Measurements from ENCODE around the gene RANBP3. TPM values are rescaled to one million over a fixed set of nuclear protein-coding genes. Genes with fewer than 3 reads are reported as not detected.
A peak's percentile ranks its signal among the peaks of the same experiment; 100 is the strongest.

Gene RANBP3
- total RNA-seq, 1 experiment from 2014 or later, result 62.4 TPM

DNA sequence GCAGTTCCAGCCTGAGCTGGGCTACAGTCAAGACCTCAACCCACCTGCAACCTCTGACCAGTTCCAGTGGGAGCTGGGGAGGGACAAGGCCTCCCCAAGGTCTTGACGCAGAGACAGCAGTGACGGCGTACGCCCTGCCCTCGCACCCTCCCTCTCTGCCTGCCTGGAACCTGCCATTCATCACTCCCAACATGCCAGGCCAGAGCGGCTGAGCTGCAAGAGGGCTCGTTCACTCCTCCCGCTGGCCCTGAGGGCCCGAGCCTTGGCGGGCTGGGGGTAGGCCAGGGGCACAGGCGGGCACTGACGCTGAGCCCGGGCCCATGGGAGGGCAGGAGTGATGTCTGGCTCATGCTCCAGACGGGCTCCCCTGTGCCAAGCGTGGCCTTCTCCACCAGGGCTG, 82.5 kb downstream of the RANBP3 start:
- H3K4me2 ChIP-seq (ENCODE audit: low read length), result no peak overlapping the region
- RAD21 ChIA-PET (ENCODE audit: low non-redundant PET in 1 of 2, low total read pairs in 2 of 2, uncharacterized antibody in 2 of 2, unreplicated experiment in 2 of 2), result no interaction called here

More for the DNA sequence above, 82.5 kb downstream of the RANBP3 start:
- POLR2A ChIA-PET, result no interaction called here
- ATAC-seq, result no peak
- intact Hi-C loops (cut with micrococcal nuclease), result no loop called here
- no peaks in the 10 kb centered on the region for H3K9me3 ChIP-seq (ENCODE audit: control insufficient read depth in 1 of 2, insufficient read depth in 1 of 2, low read depth in 1 of 2, low read length in 2 of 2)
- TSS peak; percentile 4 for BruUV-seq (replicated peaks)
- H3K79me2 ChIP-seq (ENCODE audit: insufficient read depth, low read length), result peaks cover 30% of the 10 kb centered on the region
- H2AFZ ChIP-seq (ENCODE audit: low read depth, low read length, poor library complexity, severe bottlenecking), result no peak overlapping the region
- no peak overlapping the region for H3K27ac ChIP-seq (ENCODE audit: low read depth, low read length)
- H3K4me1 ChIP-seq (ENCODE audit: control insufficient read depth in 1 of 2, insufficient read depth in 2 of 2, low read length in 2 of 2), result peaks cover 0 to 3% of the 10 kb centered on the region in 2 experiments; a peak in 1 of 4 replicates
- CTCF ChIA-PET, result interaction anchor here (1.0 kb wide), 1 partner anchor 91 kb away, joined by 4 read pairs; no protein-coding TSS in a partner anchor
- H3K27me3 ChIP-seq (ENCODE audit: insufficient read depth, low read length), result no peaks in the 10 kb centered on the region
- H3K9me2 ChIP-seq (ENCODE audit: insufficient read depth), result no peaks in the 10 kb centered on the region
- H3K9ac ChIP-seq (ENCODE audit: low read length), result no peak overlapping the region
- no peak for TF ChIP-seq RAD21 (IDR thresholded peaks at IDR 0.05; ENCODE audit: low read depth)
- no peak for TF ChIP-seq TCF7L2 (IDR thresholded peaks at IDR 0.05; ENCODE audit: borderline replicate concordance, extremely low read depth, insufficient read depth, insufficient read length)
- TF ChIP-seq JUND (IDR thresholded peaks at IDR 0.05), result no peak
- TF ChIP-seq YY1 (IDR thresholded peaks at IDR 0.05; ENCODE audit: extremely low read depth, insufficient replicate concordance, low read depth, low read length), result no peak
- TF ChIP-seq ZNF274 (IDR thresholded peaks at IDR 0.05; ENCODE audit: low read depth, low read length), result no peak
- TF ChIP-seq, protein P1, sequence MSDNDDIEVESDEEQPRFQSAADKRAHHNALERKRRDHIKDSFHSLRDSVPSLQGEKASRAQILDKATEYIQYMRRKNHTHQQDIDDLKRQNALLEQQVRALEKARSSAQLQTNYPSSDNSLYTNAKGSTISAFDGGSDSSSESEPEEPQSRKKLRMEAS (IDR thresholded peaks at IDR 0.05), result no peak
- TF ChIP-seq EGR1 (IDR thresholded peaks at IDR 0.05; ENCODE audit: low read depth), result no peak
- TF ChIP-seq, protein P2, sequence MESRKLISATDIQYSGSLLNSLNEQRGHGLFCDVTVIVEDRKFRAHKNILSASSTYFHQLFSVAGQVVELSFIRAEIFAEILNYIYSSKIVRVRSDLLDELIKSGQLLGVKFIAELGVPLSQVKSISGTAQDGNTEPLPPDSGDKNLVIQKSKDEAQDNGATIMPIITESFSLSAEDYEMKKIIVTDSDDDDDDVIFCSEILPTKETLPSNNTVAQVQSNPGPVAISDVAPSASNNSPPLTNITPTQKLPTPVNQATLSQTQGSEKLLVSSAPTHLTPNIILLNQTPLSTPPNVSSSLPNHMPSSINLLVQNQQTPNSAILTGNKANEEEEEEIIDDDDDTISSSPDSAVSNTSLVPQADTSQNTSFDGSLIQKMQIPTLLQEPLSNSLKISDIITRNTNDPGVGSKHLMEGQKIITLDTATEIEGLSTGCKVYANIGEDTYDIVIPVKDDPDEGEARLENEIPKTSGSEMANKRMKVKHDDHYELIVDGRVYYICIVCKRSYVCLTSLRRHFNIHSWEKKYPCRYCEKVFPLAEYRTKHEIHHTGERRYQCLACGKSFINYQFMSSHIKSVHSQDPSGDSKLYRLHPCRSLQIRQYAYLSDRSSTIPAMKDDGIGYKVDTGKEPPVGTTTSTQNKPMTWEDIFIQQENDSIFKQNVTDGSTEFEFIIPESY (IDR thresholded peaks at IDR 0.05; ENCODE audit: extremely low read depth, insufficient replicate concordance, low read length), result no peak
- TF ChIP-seq, protein P3, sequence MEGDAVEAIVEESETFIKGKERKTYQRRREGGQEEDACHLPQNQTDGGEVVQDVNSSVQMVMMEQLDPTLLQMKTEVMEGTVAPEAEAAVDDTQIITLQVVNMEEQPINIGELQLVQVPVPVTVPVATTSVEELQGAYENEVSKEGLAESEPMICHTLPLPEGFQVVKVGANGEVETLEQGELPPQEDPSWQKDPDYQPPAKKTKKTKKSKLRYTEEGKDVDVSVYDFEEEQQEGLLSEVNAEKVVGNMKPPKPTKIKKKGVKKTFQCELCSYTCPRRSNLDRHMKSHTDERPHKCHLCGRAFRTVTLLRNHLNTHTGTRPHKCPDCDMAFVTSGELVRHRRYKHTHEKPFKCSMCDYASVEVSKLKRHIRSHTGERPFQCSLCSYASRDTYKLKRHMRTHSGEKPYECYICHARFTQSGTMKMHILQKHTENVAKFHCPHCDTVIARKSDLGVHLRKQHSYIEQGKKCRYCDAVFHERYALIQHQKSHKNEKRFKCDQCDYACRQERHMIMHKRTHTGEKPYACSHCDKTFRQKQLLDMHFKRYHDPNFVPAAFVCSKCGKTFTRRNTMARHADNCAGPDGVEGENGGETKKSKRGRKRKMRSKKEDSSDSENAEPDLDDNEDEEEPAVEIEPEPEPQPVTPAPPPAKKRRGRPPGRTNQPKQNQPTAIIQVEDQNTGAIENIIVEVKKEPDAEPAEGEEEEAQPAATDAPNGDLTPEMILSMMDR (IDR thresholded peaks at IDR 0.05 in 2 of 3, conservative IDR thresholded peaks at IDR 0.05 in 1 of 3; ENCODE audit: borderline replicate concordance in 1 of 3, insufficient read depth in 1 of 3, low read depth in 2 of 3, low read length in 2 of 3), result no peak
- TF ChIP-seq POLR2AphosphoS5 (IDR thresholded peaks at IDR 0.05; ENCODE audit: low read depth, low read length), result no peak
- TF ChIP-seq SIN3A (IDR thresholded peaks at IDR 0.05; ENCODE audit: low read depth), result no peak
- no peak for TF ChIP-seq ELF1 (IDR thresholded peaks at IDR 0.05; ENCODE audit: borderline replicate concordance, low read depth)
- TF ChIP-seq SRF (IDR thresholded peaks at IDR 0.05; ENCODE audit: low read depth), result no peak
- TF ChIP-seq EZH2 (IDR thresholded peaks at IDR 0.05), result no peak
- TF ChIP-seq CBX3 (IDR thresholded peaks at IDR 0.05; ENCODE audit: low read depth), result no peak
- no peak for TF ChIP-seq FOSL1 (IDR thresholded peaks at IDR 0.05; ENCODE audit: low read depth)
- TF ChIP-seq ATF3 (IDR thresholded peaks at IDR 0.05), result no peak
- no peak for TF ChIP-seq ZFX (IDR thresholded peaks at IDR 0.05)
- TF ChIP-seq POLR2A (IDR thresholded peaks at IDR 0.05; ENCODE audit: borderline replicate concordance, extremely low read depth, insufficient read depth, insufficient read length), result no peak
- TF ChIP-seq SP1 (IDR thresholded peaks at IDR 0.05; ENCODE audit: low read depth), result no peak
- DNase-seq (ENCODE audit: low read depth, low spot score), result no peak
- no peak overlapping the region for H3K4me3 ChIP-seq (replicated peaks in 1 of 2; ENCODE audit: low read depth in 1 of 2, low read length in 2 of 2)
- H4K20me1 ChIP-seq (ENCODE audit: insufficient read depth), result no peaks in the 10 kb centered on the region
- H3K36me3 ChIP-seq (ENCODE audit: control insufficient read depth in 1 of 2, insufficient read depth in 2 of 2, low read length in 2 of 2), result peaks cover 2 to 7% of the 10 kb centered on the region in 2 experiments; a peak in 2 of 4 replicates

Measured in HCT116 (cell line).